Right lobe of liver (tissue), 4 donors: ENCODE results near the gene ZNF605.
"Not testable (repeated sequence)": the region's sequence is repeated elsewhere in the genome, so short reads cannot be mapped to it uniquely, and the experiment has no call there.

Experiments used
- POLR2A ChIP-seq: fragments of 450-650 bp; IDR thresholded peaks from one replicate; pipeline ENCODE4 v1.6.1; 2017; ENCODE audit warnings: antibody characterized with exemption, mild to moderate bottlenecking
- TF ChIP-seq, protein P1 (sequence below), 4 donors: fragments of 200-600 bp in 3 of 4; fragments of 450-650 bp in 1 of 4; IDR thresholded peaks; one replicate each; pipeline versions ENCODE4 v1.5.1 to v1.8.0; 2016 to 2022; ENCODE audit warnings: antibody characterized with exemption in 4 of 4, mild to moderate bottlenecking in 2 of 4
- donor health status: DM: no; HTN: no; CAD: no.
- donor health status: DM: no; HTN: no; CAD: no.
- donor health status: DM: no; HTN: yes; CAD: no.

DNA sequence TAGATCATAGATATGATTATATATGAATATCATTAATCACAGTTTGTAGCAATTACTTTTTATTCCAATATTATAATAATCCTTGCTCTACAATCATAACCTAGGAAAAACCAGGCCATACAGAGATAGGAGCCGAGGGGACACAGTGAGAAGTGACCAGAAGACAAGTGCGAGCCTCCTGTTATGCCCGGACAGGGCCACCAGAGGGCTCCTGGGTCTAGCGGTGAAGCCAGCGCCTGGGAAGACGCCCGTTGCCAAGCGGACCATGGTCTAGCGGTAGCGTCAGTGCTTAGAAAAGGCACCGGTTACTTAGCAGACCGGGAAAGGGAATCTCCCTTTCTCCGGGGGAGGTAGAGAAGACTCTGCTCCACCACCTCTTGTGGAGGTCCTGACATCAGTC lies 20.8 kb upstream of the ZNF605 start:
- TF ChIP-seq, protein P1, sequence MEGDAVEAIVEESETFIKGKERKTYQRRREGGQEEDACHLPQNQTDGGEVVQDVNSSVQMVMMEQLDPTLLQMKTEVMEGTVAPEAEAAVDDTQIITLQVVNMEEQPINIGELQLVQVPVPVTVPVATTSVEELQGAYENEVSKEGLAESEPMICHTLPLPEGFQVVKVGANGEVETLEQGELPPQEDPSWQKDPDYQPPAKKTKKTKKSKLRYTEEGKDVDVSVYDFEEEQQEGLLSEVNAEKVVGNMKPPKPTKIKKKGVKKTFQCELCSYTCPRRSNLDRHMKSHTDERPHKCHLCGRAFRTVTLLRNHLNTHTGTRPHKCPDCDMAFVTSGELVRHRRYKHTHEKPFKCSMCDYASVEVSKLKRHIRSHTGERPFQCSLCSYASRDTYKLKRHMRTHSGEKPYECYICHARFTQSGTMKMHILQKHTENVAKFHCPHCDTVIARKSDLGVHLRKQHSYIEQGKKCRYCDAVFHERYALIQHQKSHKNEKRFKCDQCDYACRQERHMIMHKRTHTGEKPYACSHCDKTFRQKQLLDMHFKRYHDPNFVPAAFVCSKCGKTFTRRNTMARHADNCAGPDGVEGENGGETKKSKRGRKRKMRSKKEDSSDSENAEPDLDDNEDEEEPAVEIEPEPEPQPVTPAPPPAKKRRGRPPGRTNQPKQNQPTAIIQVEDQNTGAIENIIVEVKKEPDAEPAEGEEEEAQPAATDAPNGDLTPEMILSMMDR (IDR thresholded peaks at IDR 0.05): peak in 2 of 4 donors; percentile 25 to 28
- not testable (repeated sequence) for TF ChIP-seq POLR2A
